Thyroid gland (tissue), 4 donors: ENCODE results near the gene ATP6V1G3.

ENCODE experiments used
- CTCF ChIP-seq, 6 experiments: fragments of 200-600 bp in 3 of 6; fragments of 450-650 bp in 3 of 6; sonication (generic) in 3 of 6; IDR thresholded peaks; one replicate each; pipeline ENCODE4 v1.5.1; 2016 to 2019; ENCODE audit warnings: antibody characterized with exemption in 6 of 6, mild to moderate bottlenecking in 2 of 6, inconsistent platforms in 1 of 6, moderate library complexity in 1 of 6
- POLR2A ChIP-seq, 2 donors: fragments of 450-650 bp; IDR thresholded peaks; one replicate each; pipeline ENCODE4 v1.6.1; 2017; ENCODE audit warnings: antibody characterized with exemption in 2 of 2, mild to moderate bottlenecking in 2 of 2, moderate library complexity in 1 of 2

- TF ChIP-seq CTCF (IDR thresholded peaks at IDR 0.05) (no peak), POLR2A (IDR thresholded peaks at IDR 0.05) (no peak)
Measured at GRCh38 chr1:198496216-198497143, 44.0 kb downstream of the ATP6V1G3 start.
